ENCODE data around the gene GLCCI1.

DNA sequence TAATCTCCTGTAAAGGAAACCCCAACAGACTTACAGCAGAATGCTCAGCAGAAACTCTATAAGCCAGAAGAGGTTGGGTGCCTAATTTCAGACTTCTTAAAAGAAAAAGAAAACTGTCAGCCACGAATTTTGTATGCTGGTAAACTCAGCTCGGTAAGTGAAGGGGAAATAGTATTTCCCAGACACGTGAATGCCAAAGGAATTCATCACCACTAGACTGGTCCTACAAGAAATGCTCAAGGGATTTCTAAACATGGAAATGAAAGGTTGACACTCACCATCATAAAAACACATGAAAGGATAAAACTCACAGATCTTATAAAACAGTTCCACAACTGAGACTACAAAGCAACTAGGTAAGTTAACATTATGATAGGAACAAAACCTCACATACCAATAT, 68.6 kb downstream of the GLCCI1 start:
- no peak for TF ChIP-seq TAF1 (IDR thresholded peaks at IDR 0.05; ENCODE audit: low read depth)
- TF ChIP-seq, protein P1, sequence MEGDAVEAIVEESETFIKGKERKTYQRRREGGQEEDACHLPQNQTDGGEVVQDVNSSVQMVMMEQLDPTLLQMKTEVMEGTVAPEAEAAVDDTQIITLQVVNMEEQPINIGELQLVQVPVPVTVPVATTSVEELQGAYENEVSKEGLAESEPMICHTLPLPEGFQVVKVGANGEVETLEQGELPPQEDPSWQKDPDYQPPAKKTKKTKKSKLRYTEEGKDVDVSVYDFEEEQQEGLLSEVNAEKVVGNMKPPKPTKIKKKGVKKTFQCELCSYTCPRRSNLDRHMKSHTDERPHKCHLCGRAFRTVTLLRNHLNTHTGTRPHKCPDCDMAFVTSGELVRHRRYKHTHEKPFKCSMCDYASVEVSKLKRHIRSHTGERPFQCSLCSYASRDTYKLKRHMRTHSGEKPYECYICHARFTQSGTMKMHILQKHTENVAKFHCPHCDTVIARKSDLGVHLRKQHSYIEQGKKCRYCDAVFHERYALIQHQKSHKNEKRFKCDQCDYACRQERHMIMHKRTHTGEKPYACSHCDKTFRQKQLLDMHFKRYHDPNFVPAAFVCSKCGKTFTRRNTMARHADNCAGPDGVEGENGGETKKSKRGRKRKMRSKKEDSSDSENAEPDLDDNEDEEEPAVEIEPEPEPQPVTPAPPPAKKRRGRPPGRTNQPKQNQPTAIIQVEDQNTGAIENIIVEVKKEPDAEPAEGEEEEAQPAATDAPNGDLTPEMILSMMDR (IDR thresholded peaks at IDR 0.05; ENCODE audit: poor library complexity, severe bottlenecking): no peak
